Calu3 (cell line): ENCODE data around the gene NECAB3. TPM values are rescaled to one million over a fixed set of nuclear protein-coding genes. Genes with fewer than 3 reads are reported as not detected.
"Not testable (repeated sequence)": the region's sequence is repeated elsewhere in the genome, so short reads cannot be mapped to it uniquely, and the experiment has no call there.

Experiments used
- BruUV-seq: library from RNA; stranded (reverse); fragments of 400-500 nt; replicated peaks from 2 replicates; lab custom pipeline; 2021; lab: Mats Ljungman, UMichigan
- CTCF ChIA-PET: fragments of 300-600 bp; sonication (Branson Sonifier 250); formaldehyde crosslinking; loops from one replicate; lab custom pipeline; 2022; ENCODE audit warnings: antibody characterized with exemption; lab: Charles Lee
- DNase-seq: peaks from one replicate; pipeline ENCODE4 v3.0.0; 2022
- H3K27ac Mint-ChIP-seq: one replicate; pipeline ENCODE4 v1.8.0; 2022; ENCODE audit warnings: mixed read lengths; ENCODE audit not compliant: unreplicated experiment
- H3K27me3 Mint-ChIP-seq: one replicate; pipeline ENCODE4 v1.8.0; 2022; ENCODE audit warnings: mixed read lengths; ENCODE audit not compliant: unreplicated experiment
- H3K36me3 Mint-ChIP-seq: one replicate; pipeline ENCODE4 v1.8.0; 2022; ENCODE audit warnings: mild to moderate bottlenecking, moderate library complexity, mixed read lengths; ENCODE audit not compliant: insufficient read depth, unreplicated experiment
- H3K4me1 Mint-ChIP-seq: one replicate; pipeline ENCODE4 v1.8.0; 2022; ENCODE audit warnings: mild to moderate bottlenecking, low read depth, mixed read lengths; ENCODE audit not compliant: unreplicated experiment
- H3K4me3 Mint-ChIP-seq: one replicate; pipeline ENCODE4 v1.8.0; 2022; ENCODE audit warnings: mild to moderate bottlenecking, low read depth, moderate library complexity, mixed read lengths; ENCODE audit not compliant: unreplicated experiment
- H3K9me3 Mint-ChIP-seq: one replicate; pipeline ENCODE4 v1.8.0; 2022; ENCODE audit warnings: low read depth, mixed read lengths; ENCODE audit not compliant: unreplicated experiment
- intact Hi-C: fragments of 100-400 bp; cut with micrococcal nuclease; formaldehyde crosslinking; loops from one replicate; pipeline ENCODE4 v1.10.0; 2022; ENCODE audit not compliant: unreplicated experiment
- total RNA-seq: library from RNA; stranded (reverse); gene quantifications from 2 replicates; pipeline ENCODE4 v1.2.3, GENCODE V29; 2022
- TF ChIP-seq, protein P1 (sequence below): fragments of 200-600 bp; IDR thresholded peaks from one replicate; pipeline ENCODE4 v1.8.0; 2022; ENCODE audit warnings: antibody characterized with exemption; ENCODE audit not compliant: unreplicated experiment

Gene NECAB3
- total RNA-seq, 1 experiment from 2014 or later = 80.8 TPM

DNA sequence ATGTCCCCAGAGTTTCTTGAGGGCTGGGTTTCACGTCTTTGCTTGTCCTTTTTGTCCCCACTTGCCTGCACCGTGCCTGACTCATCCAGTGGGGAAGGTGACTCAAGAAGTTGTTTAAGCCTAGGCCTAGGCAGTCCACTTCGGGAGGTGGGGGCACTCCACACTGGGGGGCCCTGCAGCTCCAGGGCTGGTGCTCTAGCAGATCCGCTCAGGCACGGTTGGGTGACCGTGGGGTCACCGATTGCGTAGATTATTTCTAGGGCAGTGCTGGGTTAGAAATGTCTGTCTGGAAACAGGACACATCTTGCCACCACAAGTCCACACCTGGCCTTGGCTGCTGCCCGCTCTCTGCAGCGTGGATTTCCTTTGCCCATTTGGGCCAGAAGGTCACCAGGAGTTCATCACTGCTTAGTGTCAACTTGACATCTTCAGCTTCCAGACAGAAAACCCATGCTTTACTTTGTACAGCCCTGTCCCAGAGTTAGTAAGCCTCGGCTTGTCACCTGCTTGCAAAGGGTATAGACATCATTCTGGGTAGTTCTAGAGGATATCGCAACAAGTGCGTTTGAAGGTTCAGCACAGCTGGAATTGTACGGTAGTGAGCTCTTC, 25.7 kb downstream of the NECAB3 start:
- Mint-ChIP-seq H3K27ac (no peak overlapping the region), H3K9me3 (no peaks in the 10 kb centered on the region), H3K4me3 (no peak overlapping the region), H3K4me1 (peaks cover 33% of the 10 kb centered on the region), H3K36me3 (peaks cover 53% of the 10 kb centered on the region), H3K27me3 (no peaks in the 10 kb centered on the region)
- TF ChIP-seq, protein P1, sequence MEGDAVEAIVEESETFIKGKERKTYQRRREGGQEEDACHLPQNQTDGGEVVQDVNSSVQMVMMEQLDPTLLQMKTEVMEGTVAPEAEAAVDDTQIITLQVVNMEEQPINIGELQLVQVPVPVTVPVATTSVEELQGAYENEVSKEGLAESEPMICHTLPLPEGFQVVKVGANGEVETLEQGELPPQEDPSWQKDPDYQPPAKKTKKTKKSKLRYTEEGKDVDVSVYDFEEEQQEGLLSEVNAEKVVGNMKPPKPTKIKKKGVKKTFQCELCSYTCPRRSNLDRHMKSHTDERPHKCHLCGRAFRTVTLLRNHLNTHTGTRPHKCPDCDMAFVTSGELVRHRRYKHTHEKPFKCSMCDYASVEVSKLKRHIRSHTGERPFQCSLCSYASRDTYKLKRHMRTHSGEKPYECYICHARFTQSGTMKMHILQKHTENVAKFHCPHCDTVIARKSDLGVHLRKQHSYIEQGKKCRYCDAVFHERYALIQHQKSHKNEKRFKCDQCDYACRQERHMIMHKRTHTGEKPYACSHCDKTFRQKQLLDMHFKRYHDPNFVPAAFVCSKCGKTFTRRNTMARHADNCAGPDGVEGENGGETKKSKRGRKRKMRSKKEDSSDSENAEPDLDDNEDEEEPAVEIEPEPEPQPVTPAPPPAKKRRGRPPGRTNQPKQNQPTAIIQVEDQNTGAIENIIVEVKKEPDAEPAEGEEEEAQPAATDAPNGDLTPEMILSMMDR = no peak
- CTCF ChIA-PET = no interaction called here
- intact Hi-C loops = no loop called here
- BruUV-seq = no TSS peak
- DNase-seq = no peak

DNA sequence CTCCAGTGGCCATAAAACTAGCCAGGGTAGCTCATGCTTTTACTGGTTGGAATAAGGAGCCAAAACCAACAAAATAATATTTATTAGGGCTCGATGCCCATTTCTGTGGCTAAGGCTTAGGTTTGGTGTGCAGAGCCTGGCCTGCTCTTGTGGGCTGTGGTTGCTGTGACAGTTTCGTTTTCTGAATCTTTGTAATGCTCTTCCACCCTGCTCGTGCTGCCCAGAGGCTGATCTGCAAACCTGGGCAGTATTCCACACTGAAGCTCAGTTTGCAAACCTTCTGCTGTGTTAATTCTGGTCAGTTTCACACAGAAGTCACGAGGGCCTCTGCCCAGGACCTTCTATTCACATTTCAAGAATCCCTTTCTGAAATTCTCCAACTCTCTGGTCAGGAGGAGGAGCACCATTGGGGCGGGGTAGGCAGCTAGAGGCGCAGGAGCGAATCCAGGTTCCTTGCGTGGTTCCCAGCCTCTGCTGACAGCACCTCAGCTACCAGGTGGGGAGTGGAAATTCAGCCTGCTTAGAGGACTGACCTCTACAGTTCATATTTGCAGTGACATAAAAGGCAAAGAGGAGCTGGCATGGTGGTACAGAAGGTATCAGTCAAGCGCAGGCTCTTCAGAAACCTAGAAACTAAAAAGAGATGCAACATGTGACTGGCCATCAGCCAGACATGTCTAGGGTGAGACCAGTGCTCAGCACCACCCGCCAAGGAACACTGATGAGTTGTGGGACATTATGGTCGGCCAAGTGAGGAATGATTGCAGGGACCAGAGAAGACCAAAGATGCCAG, 26.4 kb downstream of the NECAB3 start:
- DNase-seq = no peak
- intact Hi-C loops = no loop called here
- H3K36me3 Mint-ChIP-seq = peaks cover 46% of the 10 kb centered on the region
- H3K4me3 Mint-ChIP-seq = no peak overlapping the region
- no peak overlapping the region for H3K27ac Mint-ChIP-seq
- TF ChIP-seq, protein P1 = no peak
- peaks cover 26% of the 10 kb centered on the region for H3K4me1 Mint-ChIP-seq
- CTCF ChIA-PET = no interaction called here
- H3K9me3 Mint-ChIP-seq = no peaks in the 10 kb centered on the region
- no TSS peak for BruUV-seq
- no peaks in the 10 kb centered on the region for H3K27me3 Mint-ChIP-seq

DNA sequence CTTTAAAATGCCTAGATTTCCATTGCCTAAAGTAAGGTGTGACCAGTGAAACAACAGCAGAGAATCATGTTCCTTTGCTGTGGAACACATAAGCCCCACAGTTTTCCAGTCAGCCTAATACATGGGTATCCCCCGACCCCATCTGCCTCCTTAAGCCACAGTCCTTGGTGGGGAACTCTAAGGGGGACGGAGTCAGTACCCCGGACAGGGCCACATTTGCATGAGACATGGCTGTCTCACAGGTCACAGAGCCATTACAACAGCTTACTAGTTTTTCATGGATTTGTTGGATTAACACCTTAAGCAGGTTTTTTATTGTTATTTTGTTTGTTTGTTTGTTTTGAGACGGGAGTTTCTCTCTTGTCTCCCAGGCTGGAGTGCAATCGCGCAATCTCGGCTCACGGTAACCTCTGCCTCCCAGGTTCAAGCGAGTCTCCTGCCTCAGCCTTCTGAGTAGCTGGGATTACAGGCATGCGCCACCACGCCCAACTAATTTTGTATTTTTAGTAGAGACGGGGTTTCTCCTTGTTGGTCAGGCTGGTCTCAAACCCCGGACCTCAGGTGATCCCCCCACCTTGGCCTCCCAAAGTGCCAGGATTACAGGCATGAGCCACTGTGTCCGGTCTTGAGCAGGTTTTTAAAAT, 27.1 kb downstream of the NECAB3 start:
- H3K4me3 Mint-ChIP-seq, BruUV-seq, intact Hi-C loops, H3K27me3 Mint-ChIP-seq, H3K27ac Mint-ChIP-seq, DNase-seq, H3K9me3 Mint-ChIP-seq, CTCF ChIA-PET: not testable (repeated sequence)
- Mint-ChIP-seq H3K36me3 (peaks cover 42% of the 10 kb centered on the region), H3K4me1 (peaks cover 19% of the 10 kb centered on the region)

DNA sequence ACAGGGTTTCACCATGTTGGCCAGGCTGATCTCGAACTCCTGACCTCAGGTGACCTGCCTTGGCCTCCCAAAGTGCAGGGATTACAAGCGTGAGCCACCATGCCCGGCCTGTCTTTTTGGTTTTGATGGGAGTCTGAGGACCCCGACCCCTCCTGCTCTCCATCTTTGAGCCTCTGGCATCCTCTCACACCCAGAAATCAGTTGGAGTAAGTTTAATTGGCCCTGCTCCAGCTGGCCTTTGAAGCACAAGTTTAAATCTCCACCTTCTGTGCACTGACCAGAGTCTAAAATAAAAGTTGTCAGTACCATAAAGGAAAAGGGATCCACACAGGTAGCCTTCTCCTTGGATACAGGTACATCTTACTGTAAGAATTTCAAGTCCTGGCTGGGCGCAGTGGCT, 28.0 kb downstream of the NECAB3 start:
- BruUV-seq = no TSS peak
- Mint-ChIP-seq H3K27ac (no peak overlapping the region), H3K4me3 (no peak overlapping the region), H3K9me3 (no peaks in the 10 kb centered on the region), H3K4me1 (peaks cover 10% of the 10 kb centered on the region), H3K27me3 (no peaks in the 10 kb centered on the region), H3K36me3 (peaks cover 36% of the 10 kb centered on the region)
- intact Hi-C loops = no loop called here
- no peak for DNase-seq
- TF ChIP-seq, protein P1 = no peak
- CTCF ChIA-PET = no interaction called here
